Measurements from ENCODE around the gene SLC35D1.

SLC35D1 gene

GRCh38 chr1:67062412-67062811 lies 8.5 kb upstream of the SLC35D1 start:
- Histone ChIP-seq H3K79me2 (ENCODE audit: insufficient read depth, low read depth) (no peaks in the 10 kb centered on the region), H3K4me3 (IDR thresholded peaks at IDR 0.05; ENCODE audit: insufficient read depth, low read depth, low read length) (no peak overlapping the region), H3K27ac (no peak overlapping the region), H4K20me1 (ENCODE audit: insufficient read depth) (no peaks in the 10 kb centered on the region), H3K4me1 (ENCODE audit: low read depth, poor library complexity, severe bottlenecking) (no peaks in the 10 kb centered on the region), H3K36me3 (ENCODE audit: insufficient read depth) (no peaks in the 10 kb centered on the region), H3K4me2 (no peak overlapping the region), H3K27me3 (ENCODE audit: insufficient read depth, low read depth) (no peaks in the 10 kb centered on the region), H2AFZ (ENCODE audit: low read depth) (no peak overlapping the region), H3K9ac (no peak overlapping the region)
- no peak for TF ChIP-seq CTCF (conservative IDR thresholded peaks at IDR 0.05; ENCODE audit: low read depth, low read length)

DNA sequence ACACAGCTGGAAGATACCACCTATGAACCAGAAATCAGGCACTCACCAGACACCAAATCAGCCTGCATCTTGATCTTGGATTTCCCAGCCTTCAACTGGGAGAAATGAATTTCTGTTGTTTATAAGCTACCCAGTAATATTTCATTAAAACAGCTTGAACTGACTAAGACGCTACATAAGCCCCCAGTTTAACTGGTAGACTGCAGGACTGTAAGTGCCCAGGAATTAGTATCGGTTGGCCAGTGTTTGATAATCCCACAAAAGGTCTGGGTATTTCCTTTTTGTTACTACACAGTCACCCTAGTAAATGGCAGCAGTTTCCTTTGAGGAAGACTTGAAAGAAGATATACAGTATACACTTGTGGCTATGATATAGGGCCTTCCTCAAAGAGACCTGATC lies 7.3 kb upstream of the SLC35D1 start:
- no peaks in the 10 kb centered on the region for H3K79me2 ChIP-seq (ENCODE audit: insufficient read depth, low read depth)
- H3K36me3 ChIP-seq (ENCODE audit: insufficient read depth) = no peaks in the 10 kb centered on the region
- H3K27ac ChIP-seq = no peak overlapping the region
- no peaks in the 10 kb centered on the region for H3K4me1 ChIP-seq (ENCODE audit: low read depth, poor library complexity, severe bottlenecking)
- H3K4me3 ChIP-seq (IDR thresholded peaks at IDR 0.05; ENCODE audit: insufficient read depth, low read depth, low read length) = no peak overlapping the region
- H4K20me1 ChIP-seq (ENCODE audit: insufficient read depth) = no peaks in the 10 kb centered on the region
- no peak overlapping the region for H3K9ac ChIP-seq
- TF ChIP-seq CTCF (conservative IDR thresholded peaks at IDR 0.05; ENCODE audit: low read depth, low read length) = no peak
- H3K27me3 ChIP-seq (ENCODE audit: insufficient read depth, low read depth) = no peaks in the 10 kb centered on the region
- H2AFZ ChIP-seq (ENCODE audit: low read depth) = no peak overlapping the region
- no peak overlapping the region for H3K4me2 ChIP-seq

GRCh38 chr1:67060811-67061218 lies 6.9 kb upstream of the SLC35D1 start:
- no peak overlapping the region for H3K4me3 ChIP-seq (IDR thresholded peaks at IDR 0.05; ENCODE audit: insufficient read depth, low read depth, low read length)
- H3K4me1 ChIP-seq (ENCODE audit: low read depth, poor library complexity, severe bottlenecking) = no peaks in the 10 kb centered on the region
- H3K27ac ChIP-seq = no peak overlapping the region
- no peaks in the 10 kb centered on the region for H3K27me3 ChIP-seq (ENCODE audit: insufficient read depth, low read depth)
- H2AFZ ChIP-seq (ENCODE audit: low read depth) = no peak overlapping the region
- H3K36me3 ChIP-seq (ENCODE audit: insufficient read depth) = no peaks in the 10 kb centered on the region
- no peaks in the 10 kb centered on the region for H3K79me2 ChIP-seq (ENCODE audit: insufficient read depth, low read depth)
- H3K9ac ChIP-seq = no peak overlapping the region
- H4K20me1 ChIP-seq (ENCODE audit: insufficient read depth) = no peaks in the 10 kb centered on the region
- TF ChIP-seq CTCF (conservative IDR thresholded peaks at IDR 0.05; ENCODE audit: low read depth, low read length) = no peak
- no peak overlapping the region for H3K4me2 ChIP-seq

DNA sequence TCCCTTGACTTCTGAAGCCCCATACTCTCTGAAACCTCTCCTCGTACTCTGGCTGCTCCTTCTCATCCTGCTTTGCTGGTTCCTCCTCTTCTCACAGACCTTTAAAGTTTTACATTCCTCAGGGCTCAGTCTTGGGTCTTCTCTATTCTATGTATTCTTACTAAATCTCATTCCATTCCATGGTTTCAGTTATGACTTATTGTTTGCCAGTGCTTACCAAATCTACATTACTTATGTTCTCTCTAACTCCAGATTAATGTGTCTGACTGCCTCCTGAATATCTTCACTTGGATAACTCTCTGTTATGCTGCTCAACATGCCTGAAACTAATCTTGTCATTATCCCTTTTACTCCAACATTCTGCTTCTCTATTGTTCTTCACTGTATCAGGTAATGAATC lies 5.4 kb upstream of the SLC35D1 start:
- Histone ChIP-seq H3K27ac (no peak overlapping the region), H3K4me2 (no peak overlapping the region), H2AFZ (ENCODE audit: low read depth) (no peak overlapping the region)

More for the DNA sequence above, 5.4 kb upstream of the SLC35D1 start:
- TF ChIP-seq CTCF (conservative IDR thresholded peaks at IDR 0.05; ENCODE audit: low read depth, low read length) = no peak
- no peaks in the 10 kb centered on the region for H4K20me1 ChIP-seq (ENCODE audit: insufficient read depth)
- peaks cover 2% of the 10 kb centered on the region for H3K4me1 ChIP-seq (ENCODE audit: low read depth, poor library complexity, severe bottlenecking)
- no peak overlapping the region for H3K4me3 ChIP-seq (IDR thresholded peaks at IDR 0.05; ENCODE audit: insufficient read depth, low read depth, low read length)
- H3K79me2 ChIP-seq (ENCODE audit: insufficient read depth, low read depth) = no peaks in the 10 kb centered on the region
- H3K9ac ChIP-seq = no peak overlapping the region
- H3K36me3 ChIP-seq (ENCODE audit: insufficient read depth) = no peaks in the 10 kb centered on the region
- no peaks in the 10 kb centered on the region for H3K27me3 ChIP-seq (ENCODE audit: insufficient read depth, low read depth)
